GM12801 (cell line): ENCODE measurements around the gene BAIAP2.

ENCODE experiments used
- CTCF ChIP-seq: IDR thresholded peaks from one replicate; pipeline ENCODE4 v1.5.1; 2011; ENCODE audit warnings: control low read depth; ENCODE audit not compliant: insufficient read length; ENCODE audit errors: extremely low read depth

BAIAP2 gene

GRCh38 chr17:81134064-81134781 lies 99.3 kb downstream of the BAIAP2 start:
- no peak for TF ChIP-seq CTCF

- no peak for TF ChIP-seq CTCF
These were observed 100.7 kb downstream of the BAIAP2 start for GRCh38 chr17:81135505-81136278.

DNA sequence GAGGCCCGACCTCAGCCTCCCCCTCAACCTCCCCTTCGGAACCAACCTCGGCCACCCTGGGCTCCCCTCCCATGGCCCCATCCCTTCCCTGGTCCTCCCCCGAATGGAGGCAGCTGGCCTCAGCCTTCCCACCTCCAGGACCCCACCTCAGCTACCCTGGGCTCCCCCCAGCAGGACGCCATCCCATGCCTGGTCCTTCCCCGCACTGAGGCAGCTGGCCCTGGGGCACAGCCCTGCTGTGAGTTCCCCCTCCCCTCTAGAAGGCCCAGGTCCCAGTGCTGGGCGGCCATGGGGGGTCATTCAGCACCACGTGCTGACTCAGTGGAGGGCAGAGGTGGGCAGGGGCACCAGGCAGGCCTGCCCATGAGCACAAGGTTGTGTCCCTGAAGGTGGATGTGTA lies 101.4 kb downstream of the BAIAP2 start:
- TF ChIP-seq CTCF: no peak

GRCh38 chr17:81137248-81137647 lies 102.3 kb downstream of the BAIAP2 start:
- no peak for TF ChIP-seq CTCF

DNA sequence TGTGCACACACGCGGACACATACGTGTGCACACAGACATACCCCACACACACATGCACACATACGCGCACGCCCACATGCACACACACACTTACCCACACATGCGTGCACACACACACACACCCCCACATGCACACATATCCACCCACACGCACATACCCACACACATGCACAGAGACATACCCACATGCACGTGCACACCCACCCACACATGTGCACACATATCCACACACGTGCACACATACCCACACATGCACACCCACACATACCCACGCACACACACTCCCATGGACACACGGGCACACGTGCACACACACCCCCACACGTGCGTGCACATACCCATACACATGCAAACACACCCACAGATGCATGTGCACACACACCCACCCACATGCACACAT lies 103.1 kb downstream of the BAIAP2 start:
- TF ChIP-seq CTCF: no peak

- TF ChIP-seq CTCF: no peak
These were observed 103.5 kb downstream of the BAIAP2 start for GRCh38 chr17:81138500-81138899.

GRCh38 chr17:81139428-81139827 lies 104.5 kb downstream of the BAIAP2 start:
- no peak for TF ChIP-seq CTCF
